Measurements from ENCODE around the gene PLD6.

PLD6 gene

GRCh38 chr17:17167986-17168385, 38.1 kb downstream of the PLD6 start:
- TF ChIP-seq, protein P1, sequence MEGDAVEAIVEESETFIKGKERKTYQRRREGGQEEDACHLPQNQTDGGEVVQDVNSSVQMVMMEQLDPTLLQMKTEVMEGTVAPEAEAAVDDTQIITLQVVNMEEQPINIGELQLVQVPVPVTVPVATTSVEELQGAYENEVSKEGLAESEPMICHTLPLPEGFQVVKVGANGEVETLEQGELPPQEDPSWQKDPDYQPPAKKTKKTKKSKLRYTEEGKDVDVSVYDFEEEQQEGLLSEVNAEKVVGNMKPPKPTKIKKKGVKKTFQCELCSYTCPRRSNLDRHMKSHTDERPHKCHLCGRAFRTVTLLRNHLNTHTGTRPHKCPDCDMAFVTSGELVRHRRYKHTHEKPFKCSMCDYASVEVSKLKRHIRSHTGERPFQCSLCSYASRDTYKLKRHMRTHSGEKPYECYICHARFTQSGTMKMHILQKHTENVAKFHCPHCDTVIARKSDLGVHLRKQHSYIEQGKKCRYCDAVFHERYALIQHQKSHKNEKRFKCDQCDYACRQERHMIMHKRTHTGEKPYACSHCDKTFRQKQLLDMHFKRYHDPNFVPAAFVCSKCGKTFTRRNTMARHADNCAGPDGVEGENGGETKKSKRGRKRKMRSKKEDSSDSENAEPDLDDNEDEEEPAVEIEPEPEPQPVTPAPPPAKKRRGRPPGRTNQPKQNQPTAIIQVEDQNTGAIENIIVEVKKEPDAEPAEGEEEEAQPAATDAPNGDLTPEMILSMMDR (IDR thresholded peaks at IDR 0.05; ENCODE audit: low read depth, low read length, missing control alignments): no peak
- in situ Hi-C loops (cut with HindIII; ENCODE audit: low sequenced_read_pairs): no loop called here
- no peak for DNase-seq (ENCODE audit: low read depth)
- no peak overlapping the region for H3K4me3 ChIP-seq (ENCODE audit: low read depth, low read length)

- in situ Hi-C loops (cut with HindIII; ENCODE audit: low sequenced_read_pairs): no loop called here
- H3K4me3 ChIP-seq (ENCODE audit: low read depth, low read length): no peak overlapping the region
- DNase-seq (ENCODE audit: low read depth): no peak
- TF ChIP-seq, protein P1 (IDR thresholded peaks at IDR 0.05; ENCODE audit: low read depth, low read length, missing control alignments): no peak
These were observed 38.8 kb downstream of the PLD6 start for GRCh38 chr17:17167356-17167755.

- H3K4me3 ChIP-seq (ENCODE audit: low read depth, low read length): no peak overlapping the region
- in situ Hi-C loops (cut with HindIII; ENCODE audit: low sequenced_read_pairs): no loop called here
- no peak for DNase-seq (ENCODE audit: low read depth)
- TF ChIP-seq, protein P1 (IDR thresholded peaks at IDR 0.05; ENCODE audit: low read depth, low read length, missing control alignments): no peak
These were observed 39.7 kb downstream of the PLD6 start for GRCh38 chr17:17166446-17166845.

DNA sequence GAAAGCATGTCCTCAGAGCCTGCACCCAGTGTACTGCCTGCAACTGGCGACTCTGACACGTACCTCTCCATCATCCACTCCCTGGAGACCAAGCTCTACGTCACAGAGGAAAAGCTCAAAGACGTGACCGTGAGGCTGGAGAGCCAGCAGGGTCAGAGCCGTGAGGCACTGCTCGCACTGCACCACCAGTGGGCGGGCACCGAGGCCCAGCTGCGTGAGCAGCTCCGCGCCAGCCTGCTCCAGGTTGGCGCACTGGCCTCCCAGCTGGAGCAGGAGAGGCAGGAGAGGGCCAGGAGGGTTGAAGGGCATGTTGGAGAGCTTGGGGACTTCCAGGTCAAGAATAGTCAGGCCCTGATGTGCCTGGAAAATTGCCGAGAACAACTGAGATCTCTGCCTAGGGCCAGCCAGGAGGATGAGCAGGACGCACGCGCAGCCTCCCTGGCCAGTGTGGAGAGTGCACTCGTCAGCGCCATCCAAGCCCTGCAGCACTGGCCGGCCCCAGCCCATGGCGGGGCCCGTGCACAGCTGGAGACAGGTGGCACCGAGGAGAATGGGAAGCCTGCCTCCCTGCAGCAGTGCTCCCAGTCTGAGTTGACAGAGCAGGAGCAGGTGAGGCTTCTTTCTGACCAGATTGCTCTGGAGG, 40.3 kb downstream of the PLD6 start:
- TF ChIP-seq, protein P1 (IDR thresholded peaks at IDR 0.05; ENCODE audit: low read depth, low read length, missing control alignments): no peak
- H3K4me3 ChIP-seq (ENCODE audit: low read depth, low read length): no peak overlapping the region
- DNase-seq (ENCODE audit: low read depth): no peak
- in situ Hi-C loops (cut with HindIII; ENCODE audit: low sequenced_read_pairs): no loop called here

DNA sequence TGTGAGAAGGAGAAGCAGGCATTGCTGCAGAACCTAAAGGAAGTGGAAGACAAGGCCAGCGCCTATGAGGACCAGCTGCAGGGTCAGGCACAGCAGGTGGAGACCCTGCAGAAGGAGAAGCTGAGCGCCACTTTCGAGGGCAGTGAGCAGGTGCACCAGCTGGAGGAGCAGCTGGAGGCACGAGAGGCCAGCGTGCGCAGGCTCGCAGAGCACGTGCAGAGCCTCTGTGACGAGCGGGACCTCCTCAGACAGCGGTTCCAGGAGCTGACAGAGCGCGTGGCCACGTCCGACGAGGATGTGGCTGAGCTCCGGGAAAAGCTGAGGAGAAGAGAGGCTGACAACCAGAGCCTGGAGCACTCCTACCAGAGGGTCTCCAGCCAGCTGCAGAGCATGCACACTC, 41.5 kb downstream of the PLD6 start:
- TF ChIP-seq, protein P1 (IDR thresholded peaks at IDR 0.05; ENCODE audit: low read depth, low read length, missing control alignments): no peak
- in situ Hi-C loops (cut with HindIII; ENCODE audit: low sequenced_read_pairs): no loop called here
- DNase-seq (ENCODE audit: low read depth): no peak
- H3K4me3 ChIP-seq (ENCODE audit: low read depth, low read length): no peak overlapping the region

GRCh38 chr17:17164156-17164555, 42.0 kb downstream of the PLD6 start:
- in situ Hi-C loops (cut with HindIII; ENCODE audit: low sequenced_read_pairs): no loop called here
- H3K4me3 ChIP-seq (ENCODE audit: low read depth, low read length): no peak overlapping the region
- no peak for DNase-seq (ENCODE audit: low read depth)
- TF ChIP-seq, protein P1 (IDR thresholded peaks at IDR 0.05; ENCODE audit: low read depth, low read length, missing control alignments): no peak

Measured in astrocyte of the cerebellum (primary cell).